ENCODE data around the gene MAPK7.

GRCh38 chr17:19410875-19411620 lies 32.8 kb downstream of the MAPK7 start, which contains the start of gene RNF112:
- TF ChIP-seq EZH2 (IDR thresholded peaks at IDR 0.05; ENCODE audit: insufficient read depth, poor library complexity, severe bottlenecking) (no peak), EZH2phosphoT487 (IDR thresholded peaks at IDR 0.05; ENCODE audit: insufficient read depth, low read depth) (no peak)

Data from GM23248 (cell line).